Natural killer cell (primary cell): Measurements from ENCODE around the gene VAV3. TPM values are rescaled to one million over a fixed set of nuclear protein-coding genes. Genes with fewer than 3 reads are reported as not detected.

ENCODE experiments used
- ATAC-seq, 3 donors: fragments of 150-1000 bp in 2 of 3; fragments of 200-7000 bp in 1 of 3; cut with Tn5 transposase; 1 replicate in 1 of 3; 2 replicates in 2 of 3; pipeline ENCODE4 v1.10.0; 2021; ENCODE audit warnings: mild to moderate bottlenecking in 2 of 3, moderate library complexity in 2 of 3
- DNase-seq, 2 donors: peaks; one replicate each; pipeline versions ENCODE4 v3.0.0 to v3.0.0-alpha.2; 2013 to 2021; ENCODE audit warnings: mixed read lengths in 1 of 2
- H3K27ac ChIP-seq: one replicate; pipeline ENCODE4 v1.5.1; 2013; ENCODE audit warnings: mild to moderate bottlenecking, low read length
- H3K27me3 ChIP-seq: one replicate; pipeline ENCODE4 v1.6.1; 2013; ENCODE audit warnings: low read length; ENCODE audit not compliant: control insufficient read depth, insufficient read depth
- H3K36me3 ChIP-seq: one replicate; pipeline ENCODE4 v1.6.1; 2013; ENCODE audit warnings: low read length; ENCODE audit not compliant: control insufficient read depth, insufficient read depth
- H3K4me1 ChIP-seq: one replicate; pipeline ENCODE4 v1.6.1; 2013; ENCODE audit warnings: low read length; ENCODE audit not compliant: control insufficient read depth, insufficient read depth
- H3K4me3 ChIP-seq: one replicate; pipeline ENCODE4 v1.5.1; 2013; ENCODE audit warnings: low read length
- H3K9me3 ChIP-seq: one replicate; pipeline ENCODE4 v1.6.1; 2013; ENCODE audit warnings: low read length; ENCODE audit not compliant: control insufficient read depth, insufficient read depth
- H3K27ac Mint-ChIP-seq, 2 donors: one replicate each; pipeline ENCODE4 v1.8.0; 2022; ENCODE audit warnings: mild to moderate bottlenecking in 2 of 2, mixed read lengths in 2 of 2, moderate library complexity in 1 of 2
- H3K27me3 Mint-ChIP-seq, 2 donors: one replicate each; pipeline ENCODE4 v1.8.0; 2022; ENCODE audit warnings: low read depth in 2 of 2, mixed read lengths in 2 of 2
- H3K36me3 Mint-ChIP-seq: one replicate; pipeline ENCODE4 v1.8.0; 2022; ENCODE audit warnings: mixed read lengths
- H3K4me1 Mint-ChIP-seq, 2 donors: one replicate each; pipeline ENCODE4 v1.8.0; 2022; ENCODE audit warnings: mixed read lengths in 2 of 2
- H3K4me3 Mint-ChIP-seq: one replicate; pipeline ENCODE4 v1.8.0; 2022; ENCODE audit warnings: mild to moderate bottlenecking, moderate library complexity, mixed read lengths
- H3K9me3 Mint-ChIP-seq, 2 donors: one replicate each; pipeline ENCODE4 v1.8.0; 2022; ENCODE audit warnings: mixed read lengths in 2 of 2
- CTCF ChIP-seq: fragments of 200-600 bp; IDR thresholded peaks from one replicate; pipeline ENCODE4 v1.8.0; 2022; ENCODE audit warnings: antibody characterized with exemption
- WGBS: methylation state at CpG from one replicate; pipeline ENCODE4 v1.1.7; 2013; ENCODE audit warnings: missing lambda C conversion rate; ENCODE audit not compliant: insufficient coverage; 5-methylcytosine and 5-hydroxymethylcytosine counted together
- intact Hi-C: fragments of 100-400 bp; cut with micrococcal nuclease; formaldehyde crosslinking; loops from one replicate; pipeline ENCODE4 v1.14.2; 2022
- total RNA-seq, 4 donors: library from RNA; stranded (reverse); fragments of 120-200 nt in 1 of 4; gene quantifications; one replicate each; pipeline versions ENCODE4 v1.2.3 to v1.2.4, GENCODE V29; 2013 to 2022

Gene VAV3
- total RNA-seq, 3 donors from 2014 or later (not counting 1 experiment from before 2014, with no cell fraction given) = 95.8 to 101 (median 96.6) TPM

GRCh38 chr1:107979926-107980325 lies 14.9 kb upstream of the VAV3 start:
- H3K4me3 ChIP-seq = no peak overlapping the region
- no peaks in the 10 kb centered on the region for H3K36me3 Mint-ChIP-seq
- no peaks in the 10 kb centered on the region for H3K36me3 ChIP-seq
- H3K27ac ChIP-seq = no peak overlapping the region
- intact Hi-C loops = no loop called here
- H3K9me3 Mint-ChIP-seq = no peaks in the 10 kb centered on the region
- ATAC-seq = no peak
- 100% methylated on average over 1 of the region's 2 CpGs for WGBS
- H3K9me3 ChIP-seq = no peaks in the 10 kb centered on the region
- no peak for DNase-seq
- H3K27me3 Mint-ChIP-seq = peaks cover 0 to 2% of the 10 kb centered on the region in 2 donors
- peaks cover 0 to 6% of the 10 kb centered on the region in 2 donors for H3K4me1 Mint-ChIP-seq
- H3K27me3 ChIP-seq = no peaks in the 10 kb centered on the region
- no peak for TF ChIP-seq CTCF
- no peak overlapping the region for H3K27ac Mint-ChIP-seq
- H3K4me3 Mint-ChIP-seq = no peak overlapping the region
- no peaks in the 10 kb centered on the region for H3K4me1 ChIP-seq

- H3K36me3 Mint-ChIP-seq = no peaks in the 10 kb centered on the region
- H3K4me3 ChIP-seq = no peak overlapping the region
- H3K27ac Mint-ChIP-seq = no peak overlapping the region
- no peak overlapping the region for H3K4me3 Mint-ChIP-seq
- no peak overlapping the region for H3K27ac ChIP-seq
- H3K27me3 Mint-ChIP-seq = peaks cover 0 to 2% of the 10 kb centered on the region in 2 donors
- no peaks in the 10 kb centered on the region for H3K27me3 ChIP-seq
- DNase-seq = no peak
- H3K9me3 Mint-ChIP-seq = no peaks in the 10 kb centered on the region
- peaks cover 0 to 6% of the 10 kb centered on the region in 2 donors for H3K4me1 Mint-ChIP-seq
- no peaks in the 10 kb centered on the region for H3K9me3 ChIP-seq
- ATAC-seq = no peak
- no peaks in the 10 kb centered on the region for H3K36me3 ChIP-seq
- no peak for TF ChIP-seq CTCF
- intact Hi-C loops = no loop called here
- H3K4me1 ChIP-seq = no peaks in the 10 kb centered on the region
- WGBS = 75% methylated on average over 3 of the region's 3 CpGs
These were observed 14.1 kb upstream of the VAV3 start for GRCh38 chr1:107979088-107979487.

GRCh38 chr1:107976836-107977235 lies 11.9 kb upstream of the VAV3 start:
- intact Hi-C loops = no loop called here
- Histone ChIP-seq H3K27ac (no peak overlapping the region), H3K9me3 (no peaks in the 10 kb centered on the region), H3K27me3 (no peaks in the 10 kb centered on the region), H3K4me1 (no peaks in the 10 kb centered on the region), H3K36me3 (no peaks in the 10 kb centered on the region), H3K4me3 (no peak overlapping the region)
- Mint-ChIP-seq H3K27ac (no peak overlapping the region), H3K4me3 (no peak overlapping the region), H3K4me1 (peaks cover 13% of the 10 kb centered on the region in 2 donors), H3K27me3 (no peaks in the 10 kb centered on the region), H3K9me3 (no peaks in the 10 kb centered on the region), H3K36me3 (no peaks in the 10 kb centered on the region)
- no peak for TF ChIP-seq CTCF
- no peak for DNase-seq
- ATAC-seq = no peak
- WGBS = 89% methylated on average over 3 of the region's 3 CpGs

GRCh38 chr1:107976431-107976830 lies 11.5 kb upstream of the VAV3 start:
- Mint-ChIP-seq H3K4me3 (no peak overlapping the region), H3K27ac (no peak overlapping the region), H3K27me3 (no peaks in the 10 kb centered on the region), H3K9me3 (no peaks in the 10 kb centered on the region), H3K36me3 (no peaks in the 10 kb centered on the region), H3K4me1 (peaks cover 16% of the 10 kb centered on the region in 2 donors)
- no peak overlapping the region for H3K4me3 ChIP-seq
- H3K36me3 ChIP-seq = no peaks in the 10 kb centered on the region
- no peaks in the 10 kb centered on the region for H3K27me3 ChIP-seq
- intact Hi-C loops = no loop called here
- TF ChIP-seq CTCF = no peak
- no peaks in the 10 kb centered on the region for H3K9me3 ChIP-seq
- ATAC-seq (no peak), DNase-seq (no peak)
- 79% methylated on average over 2 of the region's 3 CpGs for WGBS
- no peak overlapping the region for H3K27ac ChIP-seq
- no peaks in the 10 kb centered on the region for H3K4me1 ChIP-seq
